Skeletal muscle tissue (tissue), 4 donors: ENCODE data around the gene NTRK3. TPM values are rescaled to one million over a fixed set of nuclear protein-coding genes. Genes with fewer than 3 reads are reported as not detected.

Experiments used
- H3K27ac ChIP-seq: one replicate; pipeline ENCODE4 v1.7.0; 2013; ENCODE audit warnings: mild to moderate bottlenecking, low read depth, low read length, inconsistent platforms
- H3K27me3 ChIP-seq, 3 donors: one replicate each; pipeline ENCODE4 v1.7.0; 2013; ENCODE audit warnings: low read length in 3 of 3; ENCODE audit not compliant: control insufficient read depth in 3 of 3, insufficient read depth in 3 of 3
- H3K36me3 ChIP-seq, 3 donors: one replicate each; pipeline ENCODE4 v1.7.0; 2013; ENCODE audit warnings: low read length in 3 of 3; ENCODE audit not compliant: control insufficient read depth in 3 of 3, insufficient read depth in 3 of 3
- H3K4me1 ChIP-seq, 3 donors: one replicate each; pipeline ENCODE4 v1.7.0; 2013; ENCODE audit warnings: low read length in 3 of 3, mild to moderate bottlenecking in 3 of 3; ENCODE audit not compliant: control insufficient read depth in 3 of 3, insufficient read depth in 3 of 3
- H3K4me3 ChIP-seq, 3 donors: one replicate each; pipeline ENCODE4 v1.7.0; 2013; ENCODE audit warnings: low read length in 3 of 3
- H3K9ac ChIP-seq, 3 donors: one replicate each; pipeline ENCODE4 v1.7.0; 2013; ENCODE audit warnings: low read length in 3 of 3, mild to moderate bottlenecking in 3 of 3, moderate library complexity in 2 of 3, low read depth in 1 of 3
- H3K9me3 ChIP-seq, 3 donors: one replicate each; pipeline ENCODE4 v1.7.0; 2013; ENCODE audit warnings: low read length in 3 of 3; ENCODE audit not compliant: control insufficient read depth in 3 of 3
- total RNA-seq: library from RNA; depleted of rRNA; stranded (reverse); fragments of >200 nt; gene quantifications from one replicate; pipeline ENCODE4 v1.2.3, GENCODE V29; 2014
- donor health status: Osteomylitis.

Gene NTRK3
- total RNA-seq, 1 donor from 2014 or later = 6.8 TPM

- Histone ChIP-seq H3K27ac (no peak overlapping the region), H3K9ac (no peak overlapping the region), H3K4me3 (no peak overlapping the region)
Measured at GRCh38 chr15:88220443-88221335, 35.9 kb downstream of the NTRK3 start.

DNA sequence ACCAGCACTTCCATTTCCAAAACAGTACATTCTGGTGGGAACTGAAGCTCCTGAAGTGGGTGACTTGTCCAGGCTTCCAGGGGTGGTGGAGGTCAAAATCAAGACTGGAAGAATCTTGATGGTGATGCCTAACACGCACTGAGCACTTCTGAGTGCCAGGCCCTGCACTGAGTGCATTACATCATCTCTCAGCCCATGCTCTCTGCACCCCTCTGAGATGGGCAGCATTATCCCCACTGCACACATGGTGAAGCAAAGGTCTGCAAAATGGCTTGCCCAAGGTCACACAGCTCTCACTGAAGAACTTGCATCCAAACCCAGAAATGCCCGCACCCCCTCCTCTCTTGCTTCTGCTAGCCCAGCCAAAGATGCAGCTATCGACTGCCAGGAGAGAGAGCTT lies 36.9 kb downstream of the NTRK3 start:
- Histone ChIP-seq H3K27ac (no peak overlapping the region), H3K9me3 (no peaks in the 10 kb centered on the region), H3K36me3 (no peaks in the 10 kb centered on the region), H3K4me1 (peaks cover 0 to 7% (median 6%) of the 10 kb centered on the region in 3 donors), H3K27me3 (peaks cover 0 to 10% (median 4%) of the 10 kb centered on the region in 3 donors), H3K4me3 (no peak overlapping the region), H3K9ac (no peak overlapping the region)

More at GRCh38 chr15:88220443-88221335, 35.9 kb downstream of the NTRK3 start:
- peaks cover 0 to 7% (median 6%) of the 10 kb centered on the region in 3 donors for H3K4me1 ChIP-seq
- peaks cover 0 to 10% (median 4%) of the 10 kb centered on the region in 3 donors for H3K27me3 ChIP-seq
- no peaks in the 10 kb centered on the region for H3K36me3 ChIP-seq
- H3K9me3 ChIP-seq = no peaks in the 10 kb centered on the region

GRCh38 chr15:88218557-88219221 lies 37.9 kb downstream of the NTRK3 start:
- Histone ChIP-seq H3K36me3 (no peaks in the 10 kb centered on the region), H3K27ac (no peak overlapping the region), H3K4me3 (no peak overlapping the region), H3K4me1 (peaks cover 0 to 7% (median 6%) of the 10 kb centered on the region in 3 donors), H3K27me3 (peaks cover 0 to 10% (median 4%) of the 10 kb centered on the region in 3 donors), H3K9ac (no peak overlapping the region), H3K9me3 (no peaks in the 10 kb centered on the region)

GRCh38 chr15:88215066-88215648 lies 41.4 kb downstream of the NTRK3 start:
- Histone ChIP-seq H3K4me1 (peaks cover 0 to 7% (median 0%) of the 10 kb centered on the region in 3 donors), H3K9ac (no peak overlapping the region), H3K27me3 (peaks cover 0 to 3% (median 0%) of the 10 kb centered on the region in 3 donors), H3K27ac (no peak overlapping the region), H3K4me3 (no peak overlapping the region), H3K9me3 (no peaks in the 10 kb centered on the region), H3K36me3 (no peaks in the 10 kb centered on the region)

DNA sequence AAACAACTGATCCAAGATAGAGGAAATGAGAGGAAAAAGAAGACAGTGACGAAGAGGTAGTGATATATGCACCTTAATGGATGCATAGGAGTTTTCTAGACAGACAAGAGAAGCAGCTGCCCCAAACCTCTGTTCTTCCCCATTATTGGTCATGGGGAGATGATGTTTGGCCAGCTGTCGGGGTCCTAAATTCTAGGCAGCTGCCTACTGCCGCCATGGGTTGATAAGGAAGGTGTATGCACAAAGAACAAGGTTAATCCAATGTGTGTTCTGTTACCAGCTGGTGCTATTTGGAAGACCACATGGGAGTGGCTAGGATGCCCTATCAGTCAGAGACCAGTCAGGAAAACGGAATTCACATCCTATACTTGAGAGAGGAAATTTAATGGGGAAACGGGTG lies 47.4 kb downstream of the NTRK3 start:
- Histone ChIP-seq H3K9me3 (no peaks in the 10 kb centered on the region), H3K27me3 (peaks cover 0 to 8% (median 4%) of the 10 kb centered on the region in 3 donors), H3K9ac (no peak overlapping the region), H3K4me1 (no peaks in the 10 kb centered on the region), H3K36me3 (no peaks in the 10 kb centered on the region), H3K27ac (no peak overlapping the region), H3K4me3 (no peak overlapping the region)

- Histone ChIP-seq H3K4me1 (no peaks in the 10 kb centered on the region), H3K9me3 (no peaks in the 10 kb centered on the region), H3K4me3 (no peak overlapping the region), H3K27me3 (peaks cover 0 to 8% (median 4%) of the 10 kb centered on the region in 3 donors), H3K9ac (no peak overlapping the region), H3K27ac (no peak overlapping the region), H3K36me3 (no peaks in the 10 kb centered on the region)
Measured at GRCh38 chr15:88208396-88208795, 48.1 kb downstream of the NTRK3 start.

- H3K36me3 ChIP-seq = no peaks in the 10 kb centered on the region
Measured at GRCh38 chr15:88207565-88207964, 49.0 kb downstream of the NTRK3 start.

GRCh38 chr15:88204584-88204983 lies 52.0 kb downstream of the NTRK3 start:
- H3K9me3 ChIP-seq = no peaks in the 10 kb centered on the region
- H3K27ac ChIP-seq = no peak overlapping the region
- H3K36me3 ChIP-seq = no peaks in the 10 kb centered on the region
- H3K4me3 ChIP-seq = no peak overlapping the region
- H3K4me1 ChIP-seq = peaks cover 0 to 3% (median 0%) of the 10 kb centered on the region in 3 donors
- H3K9ac ChIP-seq = no peak overlapping the region
- peaks cover 0 to 12% (median 11%) of the 10 kb centered on the region in 3 donors for H3K27me3 ChIP-seq

More at GRCh38 chr15:88207565-88207964, 49.0 kb downstream of the NTRK3 start:
- Histone ChIP-seq H3K27me3 (peaks cover 0 to 8% (median 8%) of the 10 kb centered on the region in 3 donors), H3K9me3 (no peaks in the 10 kb centered on the region), H3K4me1 (peaks cover 0 to 1% (median 0%) of the 10 kb centered on the region in 3 donors), H3K9ac (no peak overlapping the region), H3K4me3 (no peak overlapping the region), H3K27ac (no peak overlapping the region)

- peaks cover 0 to 11% (median 9%) of the 10 kb centered on the region in 3 donors for H3K27me3 ChIP-seq
- H3K9me3 ChIP-seq = no peaks in the 10 kb centered on the region
- H3K27ac ChIP-seq = no peak overlapping the region
- H3K4me3 ChIP-seq = no peak overlapping the region
- peaks cover 0 to 3% (median 0%) of the 10 kb centered on the region in 3 donors for H3K4me1 ChIP-seq
- H3K9ac ChIP-seq = no peak overlapping the region
- H3K36me3 ChIP-seq = no peaks in the 10 kb centered on the region
Measured at GRCh38 chr15:88202231-88202630, 54.3 kb downstream of the NTRK3 start.
